Esophagus squamous epithelium (tissue), 4 donors: ENCODE results near the gene CNGB1.

Source experiments
- POLR2A ChIP-seq, 4 donors: fragments of 450-650 bp; IDR thresholded peaks; one replicate each; pipeline ENCODE4 v1.6.1; 2017; ENCODE audit warnings: antibody characterized with exemption in 4 of 4, mild to moderate bottlenecking in 4 of 4, moderate library complexity in 3 of 4
- TF ChIP-seq, protein P1 (sequence below), 6 experiments: fragments of 450-650 bp in 4 of 6; fragments of 200-600 bp in 2 of 6; sonication (generic) in 2 of 6; IDR thresholded peaks; one replicate each; pipeline ENCODE4 v1.5.1; 2016 to 2019; ENCODE audit warnings: antibody characterized with exemption in 6 of 6, mild to moderate bottlenecking in 4 of 6, moderate library complexity in 4 of 6

DNA sequence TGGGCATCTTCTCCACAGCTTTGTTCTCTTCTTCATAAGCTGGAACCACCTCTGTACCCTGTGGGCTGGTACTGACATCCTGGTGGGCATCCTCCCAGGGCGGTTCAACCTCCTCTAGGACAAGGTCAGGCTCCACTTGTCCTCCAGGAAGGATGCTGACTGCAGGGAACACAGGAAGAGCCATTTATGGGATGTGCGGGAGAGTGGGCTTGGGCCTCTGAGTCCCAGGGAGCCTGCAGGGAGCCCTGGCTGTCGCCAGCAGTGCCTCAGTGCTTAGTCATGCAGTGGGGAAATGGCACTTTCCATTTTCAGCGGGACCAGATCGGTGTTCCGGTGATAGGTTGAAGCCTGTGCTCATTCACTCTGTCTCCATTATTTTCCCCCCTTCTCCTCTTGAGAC lies 20.5 kb downstream of the CNGB1 start:
- TF ChIP-seq, protein P1, sequence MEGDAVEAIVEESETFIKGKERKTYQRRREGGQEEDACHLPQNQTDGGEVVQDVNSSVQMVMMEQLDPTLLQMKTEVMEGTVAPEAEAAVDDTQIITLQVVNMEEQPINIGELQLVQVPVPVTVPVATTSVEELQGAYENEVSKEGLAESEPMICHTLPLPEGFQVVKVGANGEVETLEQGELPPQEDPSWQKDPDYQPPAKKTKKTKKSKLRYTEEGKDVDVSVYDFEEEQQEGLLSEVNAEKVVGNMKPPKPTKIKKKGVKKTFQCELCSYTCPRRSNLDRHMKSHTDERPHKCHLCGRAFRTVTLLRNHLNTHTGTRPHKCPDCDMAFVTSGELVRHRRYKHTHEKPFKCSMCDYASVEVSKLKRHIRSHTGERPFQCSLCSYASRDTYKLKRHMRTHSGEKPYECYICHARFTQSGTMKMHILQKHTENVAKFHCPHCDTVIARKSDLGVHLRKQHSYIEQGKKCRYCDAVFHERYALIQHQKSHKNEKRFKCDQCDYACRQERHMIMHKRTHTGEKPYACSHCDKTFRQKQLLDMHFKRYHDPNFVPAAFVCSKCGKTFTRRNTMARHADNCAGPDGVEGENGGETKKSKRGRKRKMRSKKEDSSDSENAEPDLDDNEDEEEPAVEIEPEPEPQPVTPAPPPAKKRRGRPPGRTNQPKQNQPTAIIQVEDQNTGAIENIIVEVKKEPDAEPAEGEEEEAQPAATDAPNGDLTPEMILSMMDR (IDR thresholded peaks at IDR 0.05) = no peak
- TF ChIP-seq POLR2A (IDR thresholded peaks at IDR 0.05) = no peak
